Gastrocnemius medialis (tissue), 4 donors: ENCODE results near the gene PSRC1.

ENCODE experiments used
- POLR2A ChIP-seq, 2 donors: fragments of 450-650 bp; IDR thresholded peaks; one replicate each; pipeline ENCODE4 v1.6.1; 2017; ENCODE audit warnings: antibody characterized with exemption in 2 of 2, mild to moderate bottlenecking in 2 of 2, moderate library complexity in 2 of 2
- TF ChIP-seq, protein P1 (sequence below), 5 experiments: fragments of 450-650 bp in 3 of 5; fragments of 200-600 bp in 2 of 5; sonication (generic) in 2 of 5; IDR thresholded peaks in 4 of 5; conservative IDR thresholded peaks in 1 of 5; 1 replicate in 4 of 5; 2 replicates in 1 of 5; pipeline ENCODE4 v1.5.1; 2016 to 2019; ENCODE audit warnings: antibody characterized with exemption in 5 of 5, mild to moderate bottlenecking in 3 of 5, moderate library complexity in 3 of 5

DNA sequence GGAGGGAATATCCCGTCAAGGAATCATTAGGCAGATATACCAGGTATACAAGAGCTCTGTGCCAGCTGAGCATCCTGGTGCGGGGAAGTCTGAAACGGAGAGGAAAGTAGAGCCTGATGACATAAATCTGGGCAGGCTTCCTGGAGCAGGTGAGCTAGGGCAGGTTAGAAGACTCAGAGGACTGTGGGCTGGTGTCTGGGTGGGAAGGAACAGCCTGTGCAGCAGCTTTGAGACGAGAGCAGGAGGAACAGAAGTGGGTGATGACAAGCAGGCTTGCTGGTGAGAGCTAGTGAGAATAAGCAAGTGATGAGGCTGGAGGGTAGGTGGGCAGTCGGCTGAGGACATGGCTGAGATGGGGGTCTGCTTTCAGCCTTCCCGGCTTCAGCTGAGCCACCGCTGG is 26.9 kb downstream of the PSRC1 start:
- TF ChIP-seq, protein P1, sequence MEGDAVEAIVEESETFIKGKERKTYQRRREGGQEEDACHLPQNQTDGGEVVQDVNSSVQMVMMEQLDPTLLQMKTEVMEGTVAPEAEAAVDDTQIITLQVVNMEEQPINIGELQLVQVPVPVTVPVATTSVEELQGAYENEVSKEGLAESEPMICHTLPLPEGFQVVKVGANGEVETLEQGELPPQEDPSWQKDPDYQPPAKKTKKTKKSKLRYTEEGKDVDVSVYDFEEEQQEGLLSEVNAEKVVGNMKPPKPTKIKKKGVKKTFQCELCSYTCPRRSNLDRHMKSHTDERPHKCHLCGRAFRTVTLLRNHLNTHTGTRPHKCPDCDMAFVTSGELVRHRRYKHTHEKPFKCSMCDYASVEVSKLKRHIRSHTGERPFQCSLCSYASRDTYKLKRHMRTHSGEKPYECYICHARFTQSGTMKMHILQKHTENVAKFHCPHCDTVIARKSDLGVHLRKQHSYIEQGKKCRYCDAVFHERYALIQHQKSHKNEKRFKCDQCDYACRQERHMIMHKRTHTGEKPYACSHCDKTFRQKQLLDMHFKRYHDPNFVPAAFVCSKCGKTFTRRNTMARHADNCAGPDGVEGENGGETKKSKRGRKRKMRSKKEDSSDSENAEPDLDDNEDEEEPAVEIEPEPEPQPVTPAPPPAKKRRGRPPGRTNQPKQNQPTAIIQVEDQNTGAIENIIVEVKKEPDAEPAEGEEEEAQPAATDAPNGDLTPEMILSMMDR (IDR thresholded peaks at IDR 0.05 in 4 of 5, conservative IDR thresholded peaks at IDR 0.05 in 1 of 5): no peak
- no peak for TF ChIP-seq POLR2A (IDR thresholded peaks at IDR 0.05)
